Endothelial cell of umbilical vein (primary cell): ENCODE measurements around the gene AHRR. TPM values are rescaled to one million over a fixed set of nuclear protein-coding genes. Genes with fewer than 3 reads are reported as not detected.

Source experiments
- BruUV-seq: library from RNA; stranded (reverse); fragments of 400-500 nt; replicated peaks from 2 replicates; lab custom pipeline; 2021; lab: Mats Ljungman, UMichigan
- CTCF ChIA-PET: fragments of 300-600, 350-600 bp; sonication (Branson Sonifier 250); formaldehyde crosslinking; loops from one replicate; lab custom pipeline; 2021; ENCODE audit warnings: antibody characterized with exemption, inconsistent platforms; lab: Charles Lee
- POLR2A ChIA-PET: fragments of 300-600, 350-600 bp; sonication (Branson Sonifier 250); formaldehyde crosslinking; loops from one replicate; lab custom pipeline; 2021; ENCODE audit warnings: antibody characterized with exemption, inconsistent platforms; lab: Charles Lee
- DNase-seq: peaks from one replicate; pipeline ENCODE4 v3.0.0-alpha.2; 2011; ENCODE audit warnings: low read depth, low spot score
- FAIRE-seq: peaks from 2 replicates; lab custom pipeline; 2011; peaks lifted over from hg19 to GRCh38; lab: Jason Lieb, UNC
- H2AFZ ChIP-seq: 2 replicates; pipeline ENCODE4 v1.6.0; 2012; ENCODE audit warnings: low read depth, low read length, control low read depth, inconsistent platforms
- H3K27ac ChIP-seq: 2 replicates; pipeline ENCODE4 v1.5.1; 2011; ENCODE audit warnings: low read depth, mild to moderate bottlenecking, control low read depth, low read length, moderate library complexity; ENCODE audit not compliant: insufficient read depth
- H3K27me3 ChIP-seq, 2 experiments: 2 replicates each; pipeline versions ENCODE4 v1.6.0 to v1.6.1; 2011; ENCODE audit warnings: low read length in 2 of 2, mixed read lengths in 1 of 2; ENCODE audit not compliant: control insufficient read depth in 2 of 2, insufficient read depth in 2 of 2
- H3K36me3 ChIP-seq, 2 experiments: 2 replicates in 1 of 2; 3 replicates in 1 of 2; pipeline ENCODE4 v1.5.1; 2011; ENCODE audit warnings: low read length in 2 of 2, mild to moderate bottlenecking in 1 of 2, moderate library complexity in 1 of 2; ENCODE audit not compliant: control insufficient read depth in 2 of 2, insufficient read depth in 2 of 2; ENCODE audit errors: extremely low read depth in 1 of 2
- H3K4me1 ChIP-seq: 3 replicates; pipeline ENCODE4 v1.5.1; 2011; ENCODE audit warnings: mild to moderate bottlenecking, low read length; ENCODE audit not compliant: control insufficient read depth, insufficient read depth; ENCODE audit errors: extremely low read depth
- H3K4me2 ChIP-seq: 2 replicates; pipeline ENCODE4 v1.6.1; 2011; ENCODE audit warnings: low read length, control low read depth, mixed read lengths; ENCODE audit not compliant: insufficient read depth
- H3K4me3 ChIP-seq, 3 experiments: fragments of 200-600 bp in 1 of 3; sonication (generic), shearing (Covaris generic) in 1 of 3; replicated peaks in 1 of 3; 2 replicates each; pipeline ENCODE4 v1.5.1; 2011 to 2016; ENCODE audit warnings: control low read depth in 3 of 3, low read length in 3 of 3, mild to moderate bottlenecking in 2 of 3, inconsistent platforms in 1 of 3, low read depth in 1 of 3, moderate library complexity in 1 of 3; ENCODE audit not compliant: insufficient read depth in 1 of 3
- H3K79me2 ChIP-seq: 2 replicates; pipeline ENCODE4 v1.6.0; 2012; ENCODE audit warnings: low read length, inconsistent platforms; ENCODE audit not compliant: control insufficient read depth, insufficient read depth
- H3K9ac ChIP-seq: replicated peaks from 2 replicates; pipeline ENCODE3; 2011; ENCODE audit warnings: low read length, control low read depth; ENCODE audit not compliant: insufficient read depth; ENCODE audit errors: extremely low read depth
- H3K9me1 ChIP-seq: replicated peaks from 3 replicates; pipeline ENCODE4 v1.6.0; 2011; ENCODE audit warnings: mild to moderate bottlenecking, low read length; ENCODE audit not compliant: control insufficient read depth, insufficient read depth; ENCODE audit errors: extremely low read depth
- H3K9me3 ChIP-seq: replicated peaks from 2 replicates; pipeline ENCODE4 v1.5.1; 2012; ENCODE audit warnings: low read length, inconsistent platforms; ENCODE audit not compliant: control insufficient read depth, insufficient read depth
- H4K20me1 ChIP-seq: replicated peaks from 2 replicates; pipeline ENCODE3; 2011; ENCODE audit warnings: mild to moderate bottlenecking, low read length; ENCODE audit not compliant: control insufficient read depth, insufficient read depth; ENCODE audit errors: extremely low read depth
- CTCF ChIP-seq, 2 donors: IDR thresholded peaks; 1 replicate in 1 of 2; 2 replicates in 1 of 2; pipeline ENCODE4 v1.5.1; 2011; ENCODE audit warnings: low read length in 2 of 2, mild to moderate bottlenecking in 2 of 2, moderate library complexity in 2 of 2, control low read depth in 1 of 2, inconsistent platforms in 1 of 2, low read depth in 1 of 2; ENCODE audit not compliant: insufficient read depth in 1 of 2; ENCODE audit errors: extremely low read depth in 1 of 2
- EZH2 ChIP-seq: IDR thresholded peaks from 2 replicates; pipeline ENCODE4 v1.6.1; 2012; ENCODE audit warnings: borderline replicate concordance, low read depth, mild to moderate bottlenecking, moderate library complexity, low read length, inconsistent platforms; ENCODE audit not compliant: severe bottlenecking
- FOS ChIP-seq: IDR thresholded peaks from 2 replicates; pipeline ENCODE4 v1.6.1; 2011; ENCODE audit warnings: mild to moderate bottlenecking, low read length, moderate library complexity, borderline replicate concordance; ENCODE audit not compliant: insufficient read depth
- GATA2 ChIP-seq: IDR thresholded peaks from 2 replicates; pipeline ENCODE4 v1.7.0; 2011; ENCODE audit warnings: low read depth, mild to moderate bottlenecking, moderate library complexity, mixed read lengths, low read length; ENCODE audit not compliant: insufficient read length, insufficient read depth
- JUN ChIP-seq: IDR thresholded peaks from 2 replicates; pipeline ENCODE4 v1.6.1; 2011; ENCODE audit warnings: borderline replicate concordance, low read depth; ENCODE audit not compliant: insufficient read length, insufficient read depth
- MAX ChIP-seq: IDR thresholded peaks from 2 replicates; pipeline ENCODE4 v1.6.1; 2011; ENCODE audit not compliant: insufficient read depth, insufficient read length
- MYC ChIP-seq: IDR thresholded peaks from one replicate; pipeline ENCODE4 v1.6.1; 2011; ENCODE audit warnings: mild to moderate bottlenecking, low read depth, low read length
- POLR2A ChIP-seq: IDR thresholded peaks from 2 replicates; pipeline ENCODE4 v1.6.1; 2012; ENCODE audit warnings: low read depth, mild to moderate bottlenecking, control low read depth, low read length
- POLR2AphosphoS5 ChIP-seq: IDR thresholded peaks from 2 replicates; pipeline ENCODE4 v1.6.1; 2012; ENCODE audit warnings: low read depth, mild to moderate bottlenecking, control low read depth, low read length, moderate library complexity; ENCODE audit not compliant: insufficient read depth
- dilution Hi-C: fragments of 300-500 bp; cut with MboI; formaldehyde crosslinking; loops from one replicate; pipeline ENCODE4 v1.15.0; 2019; ENCODE audit warnings: low sequenced_read_pairs; ENCODE audit not compliant: extremely low pct_ligation_motif_present
- intact Hi-C: fragments of 100-400 bp; cut with micrococcal nuclease; formaldehyde crosslinking; loops from one replicate; pipeline ENCODE4 v1.10.0; 2022
- polyA plus RNA-seq, 4 experiments: library from polyadenylated mRNA; depleted of rRNA in 3 of 4; stranded (reverse) in 3 of 4; unstranded in 1 of 4; fragments of >200 nt; gene quantifications; 2 replicates each; pipeline versions ENCODE4 v1.2.1 to v1.2.3, GENCODE V29; 2011 to 2012; ENCODE audit warnings: missing spikeins in 1 of 4
- total RNA-seq: library from RNA; stranded (reverse); gene quantifications from 2 replicates; pipeline ENCODE4 v1.2.3, GENCODE V29; 2021

The AHRR gene
- total and polyA plus RNA-seq, 2 donors (not counting 3 experiments of a cell fraction or from before 2014, with no cell fraction given), result 3.1 to 7.3 TPM

GRCh38 chr5:351084-351920, 29.8 kb downstream of the AHRR start:
- H3K4me3 ChIP-seq, result no peak overlapping the region
- no peak overlapping the region for H2AFZ ChIP-seq
- no peaks in the 10 kb centered on the region for H3K36me3 ChIP-seq
- no peak overlapping the region for H3K9ac ChIP-seq
- DNase-seq (no peak), FAIRE-seq (no peak)
- dilution Hi-C loops, result no loop called here
- H3K79me2 ChIP-seq, result no peaks in the 10 kb centered on the region
- intact Hi-C loops, result no loop called here
- no peak overlapping the region for H3K27ac ChIP-seq
- no peaks in the 10 kb centered on the region for H3K9me1 ChIP-seq
- H3K4me2 ChIP-seq, result no peak overlapping the region
- BruUV-seq, result no TSS peak
- TF ChIP-seq GATA2, result no peak
- no peak for TF ChIP-seq FOS
- TF ChIP-seq POLR2AphosphoS5, result no peak
- TF ChIP-seq JUN, result no peak
- no peak for TF ChIP-seq CTCF (IDR thresholded peaks at IDR 0.05; ENCODE audit: extremely low read depth in 1 of 2, insufficient read depth in 1 of 2, low read depth in 1 of 2, low read length in 2 of 2)
- no peak for TF ChIP-seq EZH2
- no peak for TF ChIP-seq MAX
- no peak for TF ChIP-seq MYC
- no peak for TF ChIP-seq POLR2A
- ChIA-PET CTCF (interaction anchor here (1.0 to 1.4 kb wide), 2 partner anchors 9 to 30 kb away, joined by 3 to 4 read pairs; no protein-coding TSS in a partner anchor), POLR2A (no interaction called here)
- no peaks in the 10 kb centered on the region for H3K9me3 ChIP-seq
- no peaks in the 10 kb centered on the region for H3K4me1 ChIP-seq
- no peaks in the 10 kb centered on the region for H3K27me3 ChIP-seq
- H4K20me1 ChIP-seq, result no peaks in the 10 kb centered on the region
